GM18498 (cell line): ENCODE results near the gene MAS1.

ENCODE experiments used
- ATAC-seq: cut with Tn5 transposase; IDR thresholded peaks from one replicate; pipeline ENCODE4 v1.9.1; 2021; ENCODE audit warnings: mild to moderate bottlenecking, moderate library complexity; ENCODE audit not compliant: unreplicated experiment

The MAS1 gene

DNA sequence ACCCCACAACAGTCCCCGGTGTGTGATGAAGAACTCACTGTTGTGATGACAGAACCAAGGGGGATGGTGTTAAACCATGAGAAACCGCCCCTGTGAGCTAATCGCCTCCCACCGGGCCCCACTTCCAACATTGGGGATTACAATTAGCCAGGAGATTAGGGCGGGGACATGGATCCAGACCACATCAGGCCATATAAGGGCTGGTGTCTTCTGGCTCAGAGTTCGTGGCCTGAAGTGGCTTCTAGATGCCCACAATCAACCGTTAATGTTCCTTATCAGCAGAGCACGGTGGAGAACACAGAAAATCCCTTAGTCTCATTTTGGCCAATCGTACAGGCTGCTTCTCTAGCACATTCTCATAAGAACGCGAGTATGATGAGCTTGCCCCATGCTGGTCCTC is 10.9 kb upstream of the MAS1 start:
- no peak for ATAC-seq

DNA sequence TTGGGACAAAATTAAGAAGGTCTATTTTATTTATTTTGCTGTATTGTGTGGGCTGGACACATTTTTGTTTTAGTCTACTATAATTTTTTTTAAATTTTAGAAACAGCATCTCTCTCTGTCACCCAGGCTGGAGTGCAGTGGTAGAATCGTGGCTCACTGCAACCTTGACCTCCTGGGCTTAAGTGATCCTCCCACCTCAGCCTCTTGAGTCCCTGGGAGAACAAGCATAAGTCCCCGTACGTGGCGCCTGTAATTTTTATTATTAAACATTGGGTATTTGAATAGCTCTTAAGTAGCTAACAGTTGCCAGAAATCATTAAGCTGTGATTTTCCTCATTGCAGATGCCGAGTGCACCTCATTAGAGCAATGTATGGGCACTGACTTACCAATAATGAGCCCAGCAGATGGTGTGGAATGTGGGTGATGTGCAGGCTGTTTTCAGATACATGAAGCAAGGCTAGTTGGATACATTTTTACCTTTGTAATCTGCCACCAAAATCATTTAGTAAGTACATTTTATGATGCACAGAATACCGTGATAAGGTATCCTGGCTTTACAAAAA is 10.3 kb upstream of the MAS1 start:
- no peak for ATAC-seq

DNA sequence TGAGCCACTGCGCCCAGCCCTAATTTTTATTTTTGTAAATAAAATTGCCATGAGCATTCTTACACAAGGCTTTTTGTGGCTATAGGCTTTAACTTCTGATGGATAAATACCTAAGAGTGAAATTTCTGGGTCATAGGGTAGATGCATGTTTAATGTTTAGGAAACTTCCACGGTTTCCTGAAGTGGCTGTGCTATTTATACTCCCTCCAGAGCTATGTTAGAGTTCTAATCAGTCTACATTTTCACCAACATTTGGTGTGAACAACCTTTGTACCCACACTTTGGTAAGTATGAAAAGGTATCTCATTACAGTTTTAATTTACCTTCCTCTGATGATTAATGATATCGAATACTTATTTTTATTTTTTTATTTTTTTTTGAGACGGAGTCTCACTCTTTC is 6.1 kb upstream of the MAS1 start:
- no peak for ATAC-seq

DNA sequence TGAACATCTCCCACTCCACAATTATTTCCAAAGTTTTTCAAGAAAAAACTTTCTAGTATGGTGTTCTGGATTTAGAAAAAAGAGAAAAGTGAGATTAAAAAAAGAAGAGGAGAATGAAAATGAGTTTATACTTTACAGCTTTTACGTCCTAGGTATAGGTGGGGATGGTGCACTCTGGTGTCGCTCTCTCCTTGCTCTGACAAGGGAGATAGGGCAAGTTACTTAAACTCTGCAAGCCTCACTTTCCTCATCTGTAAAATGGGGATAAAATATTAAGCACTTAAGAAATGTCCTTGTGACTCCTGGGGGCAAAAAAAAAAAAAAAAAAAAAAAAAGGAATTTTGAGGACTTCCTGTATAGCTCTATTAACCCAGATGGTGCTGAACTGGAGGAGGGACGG is 4.5 kb upstream of the MAS1 start:
- ATAC-seq, result no peak

DNA sequence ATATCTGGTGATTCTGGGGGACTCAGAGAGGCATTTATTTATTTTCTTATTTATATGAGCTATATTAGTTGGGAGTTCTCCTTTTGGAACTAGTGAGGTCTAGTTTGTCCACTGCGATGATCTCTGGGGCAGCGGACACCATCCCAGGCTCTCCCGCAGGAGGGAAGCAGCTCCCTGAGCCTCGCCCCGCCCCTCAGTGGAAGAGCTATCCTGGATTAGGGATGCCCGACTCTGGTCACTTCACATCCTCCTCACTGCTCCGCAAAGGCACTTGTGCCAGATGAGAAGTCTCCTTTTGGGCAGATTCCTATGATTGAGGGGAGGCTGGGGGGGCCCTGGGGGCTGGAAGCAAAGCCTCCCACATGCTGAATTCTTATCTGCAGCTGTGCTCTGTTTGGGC is 3.6 kb upstream of the MAS1 start:
- no peak for ATAC-seq

DNA sequence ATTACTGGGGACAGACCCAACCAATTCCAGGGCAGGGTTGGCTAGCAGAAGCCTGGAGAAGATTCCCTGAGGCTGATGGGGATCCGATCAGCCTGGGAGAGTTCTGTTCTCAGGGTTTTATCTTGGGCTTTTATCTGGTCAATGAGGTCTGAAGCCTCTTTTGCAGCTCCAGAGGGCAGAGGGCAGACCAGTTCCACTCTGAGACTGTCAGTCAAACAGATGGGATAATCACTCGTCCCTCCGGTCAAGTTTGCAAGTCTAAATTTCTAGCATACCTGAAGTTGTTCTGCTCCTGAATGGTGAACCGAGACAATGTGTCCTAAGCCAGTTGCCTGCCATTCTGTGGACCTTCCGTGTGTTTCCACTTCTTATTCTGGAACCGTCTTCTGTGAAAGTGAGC is 3.0 kb upstream of the MAS1 start:
- ATAC-seq, result no peak

DNA sequence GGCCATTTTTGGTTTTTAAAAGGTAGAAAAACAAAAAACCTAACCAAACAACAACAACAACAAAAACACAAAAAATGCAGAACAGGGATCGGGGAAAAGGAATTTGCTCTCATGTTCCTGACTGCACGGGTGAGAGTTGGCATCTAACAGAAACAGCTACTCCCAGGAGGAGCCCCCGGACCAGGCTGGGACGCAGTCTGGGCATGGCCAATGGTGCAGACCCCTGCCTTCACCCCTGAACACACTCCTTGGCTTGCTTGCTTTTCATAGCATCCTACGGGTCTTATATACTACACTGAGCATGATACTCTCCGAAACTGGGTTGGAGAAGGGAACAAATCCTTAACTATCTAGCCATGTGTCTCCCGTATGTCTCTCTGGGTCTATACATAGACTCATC is 587 bp upstream of the MAS1 start:
- no peak for ATAC-seq

DNA sequence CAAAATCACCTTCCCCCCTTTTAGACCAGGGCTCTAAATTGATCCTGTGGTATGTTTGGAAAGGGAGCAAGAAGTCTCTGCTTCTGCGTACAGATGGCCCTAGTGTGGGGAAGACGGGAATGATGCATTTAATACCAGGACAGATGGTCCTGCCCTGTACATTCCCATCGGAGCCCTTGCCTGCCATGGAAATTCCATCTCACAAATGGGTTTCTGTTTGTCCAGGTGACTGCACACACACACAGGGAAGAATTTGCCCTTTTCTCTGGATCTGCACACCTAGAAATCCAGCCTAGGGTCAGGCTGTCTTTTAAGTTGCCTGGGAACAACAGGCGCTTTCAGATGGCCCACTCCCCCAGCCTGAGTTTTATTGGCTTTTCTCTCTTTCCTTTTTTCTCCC is 1.3 kb downstream of the MAS1 start:
- no peak for ATAC-seq

DNA sequence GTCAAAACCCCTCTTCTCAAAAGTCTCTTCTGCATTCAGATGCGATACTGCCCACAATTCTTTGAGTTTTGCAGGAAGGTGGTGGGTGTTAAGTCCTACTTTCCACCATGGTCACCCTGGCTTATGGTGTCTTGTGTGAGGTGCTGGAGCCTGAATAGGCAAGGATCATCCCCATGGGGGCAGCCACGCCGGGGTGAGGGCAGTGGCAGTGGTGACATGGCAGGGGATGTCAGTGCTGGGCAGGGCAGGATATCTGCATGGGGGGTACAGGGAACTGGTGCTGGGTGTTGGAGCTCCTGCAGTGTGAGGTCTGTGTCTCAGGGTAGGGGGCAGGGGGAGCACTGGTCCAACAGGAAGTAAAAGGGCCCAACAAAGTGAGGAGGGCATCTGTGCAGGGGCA is 2.3 kb downstream of the MAS1 start:
- ATAC-seq, result no peak

DNA sequence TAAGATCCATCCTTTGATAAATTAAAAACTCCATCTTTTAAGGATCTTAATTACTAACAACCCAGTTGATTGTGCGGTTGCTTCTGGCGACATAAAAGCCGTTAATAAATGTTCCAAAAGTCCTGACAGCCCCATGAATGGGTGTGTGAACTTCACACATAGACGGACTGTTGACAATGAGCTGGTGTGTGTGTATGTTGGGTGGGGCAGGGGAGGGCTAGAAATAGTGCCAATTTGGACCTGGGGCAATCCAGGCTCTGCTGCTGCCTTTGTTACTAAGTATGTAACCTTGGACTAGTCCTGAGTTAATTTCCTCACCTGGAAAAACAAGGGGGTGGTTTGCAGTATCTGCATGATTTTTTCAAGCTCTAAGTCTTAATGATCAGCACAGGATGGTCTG is 4.2 kb downstream of the MAS1 start:
- ATAC-seq, result no peak

DNA sequence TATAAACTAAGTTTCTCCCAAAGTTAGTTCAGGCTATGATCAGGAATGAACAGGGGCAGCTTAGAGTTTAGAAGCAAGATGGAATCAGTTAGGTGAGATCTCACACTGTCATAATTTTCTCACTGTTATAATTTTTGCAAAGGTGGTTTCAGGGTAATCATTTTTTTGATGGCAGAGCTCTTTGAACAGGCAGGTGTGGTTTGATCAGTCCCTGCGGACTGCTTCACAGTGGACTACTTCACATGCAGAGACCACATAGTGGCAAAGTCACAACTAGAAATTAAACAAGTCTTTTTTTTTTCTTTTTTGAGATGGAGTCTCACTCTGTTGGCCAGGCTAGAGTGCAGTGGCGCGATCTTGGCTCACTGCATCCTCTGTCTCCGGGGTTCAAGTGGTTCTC is 6.8 kb downstream of the MAS1 start:
- no peak for ATAC-seq

DNA sequence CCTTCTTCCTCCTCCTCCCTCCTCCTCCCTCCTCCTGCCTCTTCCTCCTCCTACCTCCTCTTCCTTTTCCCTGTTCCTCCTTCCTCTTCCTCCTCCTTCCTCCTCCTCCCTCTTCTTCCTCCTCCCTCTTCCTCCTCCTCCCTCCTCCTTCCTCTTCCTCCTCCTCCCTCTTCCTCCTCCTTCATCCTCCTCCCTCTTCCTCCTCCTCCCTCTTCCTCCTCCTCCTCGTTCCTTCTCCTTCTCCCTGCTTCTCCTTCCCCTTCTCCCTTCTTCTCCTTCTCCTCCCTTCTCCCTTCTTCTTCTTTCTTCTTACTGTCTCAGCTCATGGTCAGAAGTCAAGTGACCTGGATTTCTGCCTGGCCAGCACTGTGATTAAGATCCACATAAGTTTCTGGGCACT is 7.7 kb downstream of the MAS1 start:
- no peak for ATAC-seq

DNA sequence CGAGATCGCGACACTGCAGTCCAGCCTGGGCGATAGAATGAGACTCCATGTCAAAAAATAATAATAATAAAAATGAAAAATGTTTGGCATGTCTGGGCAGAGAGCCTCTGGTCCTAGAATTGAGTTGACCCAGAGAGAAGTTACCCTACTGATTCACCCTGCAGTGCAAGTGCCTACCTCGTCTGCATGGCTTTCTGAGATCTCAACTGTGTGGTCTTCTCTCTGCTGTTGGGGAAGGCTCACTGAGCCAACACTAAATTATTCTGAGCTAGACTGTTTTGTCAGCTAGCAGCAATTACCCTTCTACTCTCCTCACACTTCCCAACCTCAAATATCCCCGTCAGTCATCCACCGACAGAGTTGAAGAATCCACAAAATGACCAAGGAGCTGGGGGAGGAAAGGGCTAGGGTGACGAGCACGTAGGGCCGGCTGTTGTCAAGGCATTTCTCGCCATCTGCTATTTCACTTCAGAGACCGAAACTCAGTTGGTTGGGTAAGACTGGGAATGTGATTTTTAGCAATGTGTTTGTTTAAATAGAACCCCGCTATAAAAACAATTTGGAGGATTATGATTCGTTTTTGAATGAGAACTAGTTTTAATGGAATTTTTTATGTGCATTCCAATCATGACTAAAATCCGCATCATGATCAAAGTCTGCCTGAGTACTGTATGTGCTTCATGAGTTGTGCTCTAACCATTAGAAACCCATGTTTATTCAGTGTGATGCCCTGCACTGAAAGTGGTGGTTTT is 9.4 kb downstream of the MAS1 start:
- no peak for ATAC-seq

DNA sequence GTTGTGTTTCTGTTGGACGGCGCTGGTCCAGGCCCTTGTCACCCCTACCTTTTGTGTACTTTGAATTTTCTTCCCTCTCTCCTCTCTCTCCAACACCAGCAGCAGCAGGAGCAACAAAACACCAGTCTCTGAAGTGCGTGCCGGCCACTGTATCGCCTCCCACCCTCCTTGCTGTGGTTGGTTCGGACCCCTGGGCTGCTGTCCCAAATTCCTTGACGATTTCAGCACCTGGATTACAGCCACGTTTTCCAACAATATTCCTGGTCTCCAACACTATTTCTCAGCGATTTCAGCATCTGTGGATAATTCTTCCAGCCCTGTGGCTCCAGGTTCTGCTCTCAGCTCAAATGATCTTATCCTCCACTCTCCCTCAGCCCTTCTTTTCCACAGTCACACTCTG is 11.8 kb downstream of the MAS1 start:
- no peak for ATAC-seq

DNA sequence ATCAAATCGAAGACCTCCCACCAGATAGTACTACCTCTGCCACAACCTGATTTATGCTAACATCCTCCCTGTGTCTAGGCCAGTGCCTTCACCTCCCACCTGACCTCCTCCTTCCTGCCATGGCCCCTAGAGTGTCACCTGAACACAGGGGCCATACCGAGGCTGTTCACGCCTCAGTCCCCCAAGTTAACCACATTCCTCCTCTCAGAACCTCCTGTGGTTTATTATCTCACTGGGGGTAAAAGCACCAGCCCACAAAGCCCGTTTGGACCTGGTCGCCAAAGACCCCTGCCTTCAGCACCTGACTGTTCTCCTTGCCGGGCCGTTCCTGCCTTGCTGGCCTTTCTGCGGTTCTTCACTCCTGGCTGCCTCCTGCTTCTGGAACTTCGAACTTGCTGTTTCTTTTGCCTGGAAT is 13.7 kb downstream of the MAS1 start:
- ATAC-seq, result peak; percentile 61

DNA sequence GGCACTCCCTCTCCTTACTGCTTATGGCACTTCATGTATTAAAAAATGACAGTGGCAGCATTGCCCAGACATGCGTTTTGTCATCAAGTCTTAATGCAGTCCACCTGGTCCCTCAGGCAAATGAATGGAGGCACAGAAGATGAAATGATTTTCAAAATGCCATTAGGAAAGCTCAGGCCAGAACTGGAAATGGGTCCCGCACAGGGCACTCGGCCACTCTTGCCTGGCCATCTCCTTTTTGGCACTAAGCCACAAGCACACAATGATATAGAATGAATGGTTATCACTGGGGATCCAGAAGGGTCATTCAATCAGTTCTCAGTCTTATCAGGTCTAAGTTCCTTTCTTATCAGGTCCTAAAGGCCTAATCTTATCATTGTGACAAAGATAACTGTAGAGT is 15.6 kb downstream of the MAS1 start:
- no peak for ATAC-seq

DNA sequence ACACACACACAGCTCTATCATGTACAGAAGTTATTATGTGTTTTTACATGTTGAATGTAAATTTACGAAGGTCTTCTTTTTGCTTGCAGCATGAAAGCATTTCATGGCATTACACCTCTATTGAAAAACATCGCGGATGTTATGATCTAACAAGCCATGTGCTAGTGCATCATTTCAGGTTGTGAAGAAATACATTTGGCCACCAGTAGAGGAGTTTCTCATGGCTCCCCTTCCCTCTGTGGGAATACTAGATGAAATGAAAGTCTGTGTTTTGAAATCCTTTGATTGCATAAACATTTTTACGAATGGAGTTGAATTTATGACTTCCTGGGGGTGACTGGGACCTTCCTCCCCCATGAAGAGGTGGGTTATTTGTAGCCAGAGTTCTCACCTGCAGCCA is 17.7 kb downstream of the MAS1 start:
- ATAC-seq, result no peak

DNA sequence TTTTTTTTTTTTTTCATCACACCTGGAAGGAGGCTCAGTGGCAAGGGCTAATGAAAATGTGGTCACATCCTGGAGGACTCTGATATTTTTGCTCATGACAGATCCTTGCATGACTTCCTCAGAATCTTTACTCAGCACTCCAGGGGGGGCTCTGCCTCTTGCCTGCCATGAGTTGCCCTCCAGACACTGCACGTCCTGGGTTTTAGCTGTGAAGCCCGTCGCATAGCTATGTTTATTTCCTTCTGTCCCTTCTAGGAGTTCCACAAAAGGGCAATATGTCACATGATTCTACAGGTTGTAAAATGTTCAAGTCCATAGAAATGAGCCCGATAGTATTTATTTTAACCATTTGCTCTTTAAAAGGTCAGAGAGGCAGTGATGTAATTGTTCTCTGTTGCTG is 18.2 kb downstream of the MAS1 start:
- no peak for ATAC-seq

DNA sequence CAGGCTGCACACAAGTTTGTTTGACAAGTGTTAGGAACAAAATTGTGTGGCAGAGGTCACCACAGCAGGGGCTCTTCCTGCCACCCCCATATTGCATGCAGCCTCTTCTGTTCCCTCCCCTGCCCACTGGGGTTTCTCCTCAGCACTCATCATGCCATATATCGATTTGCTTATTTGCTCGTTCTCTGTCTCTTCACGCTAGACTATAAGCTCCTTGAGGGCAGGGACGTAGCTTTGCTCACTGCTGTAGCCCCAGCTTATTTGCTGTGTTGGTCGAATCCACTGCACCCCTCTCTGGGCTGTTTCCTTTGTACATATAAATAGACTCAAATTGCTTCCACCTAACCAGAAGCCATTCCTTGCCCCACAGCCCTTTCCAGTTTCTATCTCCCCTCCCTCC is 19.6 kb downstream of the MAS1 start:
- ATAC-seq, result no peak

DNA sequence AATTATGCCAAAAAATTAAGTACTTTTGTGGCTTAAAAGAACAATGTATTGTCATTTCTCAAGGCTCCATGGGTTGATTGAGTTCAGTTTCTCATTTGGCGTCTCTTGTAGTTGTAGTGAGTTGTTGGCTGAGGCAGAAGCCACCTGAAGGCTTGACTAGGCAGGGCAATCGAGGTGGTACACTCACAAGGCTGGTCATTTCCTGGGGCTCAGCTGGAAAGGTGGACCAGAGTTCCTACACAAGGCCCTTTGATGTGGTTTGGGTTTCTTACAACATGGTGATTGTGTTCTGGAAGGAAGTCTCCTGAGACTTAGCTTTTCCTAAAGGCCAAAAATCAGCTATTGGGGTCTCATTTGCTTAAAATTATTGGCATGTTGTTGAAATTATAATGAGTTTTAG is 22.6 kb downstream of the MAS1 start:
- no peak for ATAC-seq

DNA sequence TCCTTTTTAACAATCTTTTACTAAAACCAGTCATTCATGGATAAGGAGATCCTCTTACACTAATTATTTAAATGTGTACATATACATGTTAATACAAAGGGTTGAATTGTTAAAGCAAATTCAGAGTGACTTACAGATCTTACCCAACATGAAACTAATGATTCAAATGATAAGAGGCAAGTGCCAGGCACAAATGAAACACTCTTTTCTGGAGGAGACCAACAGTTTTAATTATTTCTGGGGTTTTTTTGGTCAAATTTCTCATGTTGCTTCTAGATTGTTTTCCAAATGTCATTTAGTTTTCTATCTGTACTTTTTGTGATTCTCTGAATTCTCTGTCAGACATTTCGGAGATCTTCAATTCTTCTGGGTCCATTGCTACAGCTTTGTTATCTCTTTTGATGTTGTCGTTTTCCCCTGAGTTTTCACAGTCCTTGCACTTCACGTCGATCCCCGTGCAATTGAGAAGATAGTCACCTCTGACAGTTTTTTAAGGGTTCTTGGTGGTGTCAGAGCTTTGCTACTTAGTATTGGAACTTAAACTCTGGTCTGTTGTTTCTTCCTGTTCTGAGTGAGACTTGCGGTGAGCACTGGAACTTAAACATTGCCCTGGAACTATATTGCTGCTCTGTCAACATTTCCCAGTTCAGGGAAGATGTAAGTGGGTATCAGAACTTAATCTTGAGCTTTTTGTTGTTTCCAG is 23.2 kb downstream of the MAS1 start:
- ATAC-seq, result no peak

DNA sequence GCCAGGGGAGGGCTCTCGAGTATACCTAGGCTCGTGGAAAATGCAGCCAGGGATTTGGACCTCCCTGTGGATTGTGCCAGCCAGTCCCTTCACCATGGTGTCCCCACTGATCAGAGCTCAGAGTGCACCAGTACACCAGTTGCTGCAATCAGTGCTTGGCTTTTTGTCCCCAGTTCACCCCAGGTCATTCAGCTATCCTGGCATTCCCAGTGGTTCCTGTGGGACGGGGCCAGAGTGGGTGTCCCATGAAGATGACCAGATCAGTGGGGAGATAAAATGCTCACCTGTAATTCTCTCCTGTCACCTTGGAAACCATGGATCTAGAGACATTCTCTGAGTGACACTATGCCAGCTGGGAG is 23.8 kb downstream of the MAS1 start:
- ATAC-seq, result no peak

DNA sequence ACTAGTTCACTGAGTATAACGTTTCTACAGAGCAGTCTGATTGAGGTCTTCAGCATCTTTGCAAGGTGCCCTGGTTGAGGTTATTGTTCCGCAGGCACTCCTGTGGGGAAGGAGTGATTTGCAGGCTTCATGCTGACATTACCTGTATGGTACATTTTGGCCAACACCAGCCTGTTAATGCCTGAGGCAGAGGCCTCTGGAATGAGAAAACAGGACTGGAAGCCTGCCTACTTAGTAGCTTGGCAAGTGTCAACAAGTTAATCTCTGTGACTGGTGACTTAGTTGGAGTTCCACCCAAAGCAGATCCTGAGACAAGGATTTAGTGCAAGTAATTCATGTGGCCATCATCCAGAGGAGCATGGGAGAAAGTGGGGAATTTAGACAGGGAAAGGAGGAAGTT is 24.6 kb downstream of the MAS1 start:
- ATAC-seq, result no peak
